Body of pancreas (tissue), 4 donors: ENCODE measurements around the gene TGFBRAP1. TPM values are rescaled to one million over a fixed set of nuclear protein-coding genes. Genes with fewer than 3 reads are reported as not detected.

Experiments used
- ATAC-seq: fragments of 150-250 bp; one replicate; pipeline ENCODE4 v1.9.1; 2016
- DNase-seq, 4 donors: peaks; one replicate each; pipeline ENCODE4 v3.0.0-alpha.2; 2019
- H3K27ac ChIP-seq, 4 donors: fragments of 200-600 bp; sonication (generic); 1 replicate in 3 of 4; 2 replicates in 1 of 4; pipeline versions ENCODE4 v1.5.1 to v1.6.1; 2016 to 2019; ENCODE audit warnings: mild to moderate bottlenecking in 1 of 4, mixed read lengths in 1 of 4, moderate library complexity in 1 of 4
- H3K27me3 ChIP-seq, 2 donors: fragments of 200-600 bp; sonication (generic); one replicate each; pipeline ENCODE4 v1.6.0; 2016; ENCODE audit warnings: mild to moderate bottlenecking in 1 of 2
- H3K36me3 ChIP-seq, 2 donors: fragments of 200-600 bp; sonication (generic); replicated peaks in 1 of 2; 2 replicates each; pipeline ENCODE4 v1.5.1; 2016; ENCODE audit warnings: low read depth in 2 of 2; ENCODE audit not compliant: insufficient read depth in 1 of 2
- H3K4me1 ChIP-seq: fragments of 200-600 bp; sonication (generic); one replicate; pipeline ENCODE4 v1.6.0; 2016
- H3K4me3 ChIP-seq, 2 donors: fragments of 200-600 bp; sonication (generic); 1 replicate in 1 of 2; 2 replicates in 1 of 2; pipeline ENCODE4 v1.5.1; 2016 to 2019
- H3K9me3 ChIP-seq, 3 donors: fragments of 200-600 bp; sonication (generic); 1 replicate in 2 of 3; 2 replicates in 1 of 3; pipeline ENCODE4 v1.5.1; 2016
- POLR2A ChIP-seq, 3 donors: fragments of 450-650 bp; IDR thresholded peaks; one replicate each; pipeline ENCODE4 v1.6.1; 2016; ENCODE audit warnings: antibody characterized with exemption in 3 of 3, mild to moderate bottlenecking in 2 of 3
- WGBS, 2 donors: methylation state at CpG; one replicate each; pipeline ENCODE4 v1.1.5; 2017; 5-methylcytosine and 5-hydroxymethylcytosine counted together
- intact Hi-C: fragments of 100-400 bp; cut with DNase I; formaldehyde crosslinking; loops from one replicate; pipeline ENCODE4 v1.15.1; 2023
- total RNA-seq, 2 donors: library from RNA; depleted of rRNA; stranded (reverse); fragments of >200 nt; gene quantifications; one replicate each; pipeline ENCODE4 v1.1.0, GENCODE V29; 2016
- TF ChIP-seq, protein P1 (sequence below), 7 experiments: fragments of 450-650 bp in 4 of 7; fragments of 200-600 bp in 3 of 7; sonication (generic) in 3 of 7; IDR thresholded peaks; one replicate each; pipeline ENCODE4 v1.5.1; 2016 to 2019; ENCODE audit warnings: antibody characterized with exemption in 7 of 7

Gene TGFBRAP1
- total RNA-seq, 2 donors from 2014 or later, result 11.2 to 12.9 TPM

DNA sequence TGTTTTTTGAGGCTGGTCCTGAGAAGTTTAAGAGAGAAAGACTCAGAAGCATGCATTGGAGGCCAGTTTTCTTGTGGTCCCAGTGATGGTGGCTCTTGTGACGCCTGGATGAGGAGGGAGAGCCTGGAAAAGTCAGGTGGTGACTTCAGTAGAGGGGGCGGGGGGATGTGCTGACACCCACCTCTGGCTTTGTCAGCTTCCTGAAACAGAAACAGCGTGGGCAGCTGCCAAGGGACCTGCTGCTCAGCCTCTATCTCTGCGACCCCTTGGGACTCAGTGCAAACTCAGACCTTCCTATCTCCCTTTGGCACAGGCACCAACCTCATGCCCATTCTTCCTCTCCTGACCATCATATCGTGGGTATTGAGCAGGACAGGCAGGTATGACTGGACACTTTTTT lies 6.4 kb downstream of the TGFBRAP1 start:
- TF ChIP-seq, protein P1, sequence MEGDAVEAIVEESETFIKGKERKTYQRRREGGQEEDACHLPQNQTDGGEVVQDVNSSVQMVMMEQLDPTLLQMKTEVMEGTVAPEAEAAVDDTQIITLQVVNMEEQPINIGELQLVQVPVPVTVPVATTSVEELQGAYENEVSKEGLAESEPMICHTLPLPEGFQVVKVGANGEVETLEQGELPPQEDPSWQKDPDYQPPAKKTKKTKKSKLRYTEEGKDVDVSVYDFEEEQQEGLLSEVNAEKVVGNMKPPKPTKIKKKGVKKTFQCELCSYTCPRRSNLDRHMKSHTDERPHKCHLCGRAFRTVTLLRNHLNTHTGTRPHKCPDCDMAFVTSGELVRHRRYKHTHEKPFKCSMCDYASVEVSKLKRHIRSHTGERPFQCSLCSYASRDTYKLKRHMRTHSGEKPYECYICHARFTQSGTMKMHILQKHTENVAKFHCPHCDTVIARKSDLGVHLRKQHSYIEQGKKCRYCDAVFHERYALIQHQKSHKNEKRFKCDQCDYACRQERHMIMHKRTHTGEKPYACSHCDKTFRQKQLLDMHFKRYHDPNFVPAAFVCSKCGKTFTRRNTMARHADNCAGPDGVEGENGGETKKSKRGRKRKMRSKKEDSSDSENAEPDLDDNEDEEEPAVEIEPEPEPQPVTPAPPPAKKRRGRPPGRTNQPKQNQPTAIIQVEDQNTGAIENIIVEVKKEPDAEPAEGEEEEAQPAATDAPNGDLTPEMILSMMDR (IDR thresholded peaks at IDR 0.05), result no peak
- no peak for TF ChIP-seq POLR2A (IDR thresholded peaks at IDR 0.05)
- Histone ChIP-seq H3K9me3 (no peaks in the 10 kb centered on the region), H3K36me3 (no peaks in the 10 kb centered on the region), H3K27ac (no peak overlapping the region), H3K4me3 (no peak overlapping the region), H3K27me3 (no peaks in the 10 kb centered on the region), H3K4me1 (peaks cover 17% of the 10 kb centered on the region)
- WGBS, 2 donors, result 49 to 58% methylated on average over 4 to 5 of the region's 5 CpGs
- ATAC-seq, result no peak
- intact Hi-C loops, result no loop called here
- DNase-seq, result no peak

DNA sequence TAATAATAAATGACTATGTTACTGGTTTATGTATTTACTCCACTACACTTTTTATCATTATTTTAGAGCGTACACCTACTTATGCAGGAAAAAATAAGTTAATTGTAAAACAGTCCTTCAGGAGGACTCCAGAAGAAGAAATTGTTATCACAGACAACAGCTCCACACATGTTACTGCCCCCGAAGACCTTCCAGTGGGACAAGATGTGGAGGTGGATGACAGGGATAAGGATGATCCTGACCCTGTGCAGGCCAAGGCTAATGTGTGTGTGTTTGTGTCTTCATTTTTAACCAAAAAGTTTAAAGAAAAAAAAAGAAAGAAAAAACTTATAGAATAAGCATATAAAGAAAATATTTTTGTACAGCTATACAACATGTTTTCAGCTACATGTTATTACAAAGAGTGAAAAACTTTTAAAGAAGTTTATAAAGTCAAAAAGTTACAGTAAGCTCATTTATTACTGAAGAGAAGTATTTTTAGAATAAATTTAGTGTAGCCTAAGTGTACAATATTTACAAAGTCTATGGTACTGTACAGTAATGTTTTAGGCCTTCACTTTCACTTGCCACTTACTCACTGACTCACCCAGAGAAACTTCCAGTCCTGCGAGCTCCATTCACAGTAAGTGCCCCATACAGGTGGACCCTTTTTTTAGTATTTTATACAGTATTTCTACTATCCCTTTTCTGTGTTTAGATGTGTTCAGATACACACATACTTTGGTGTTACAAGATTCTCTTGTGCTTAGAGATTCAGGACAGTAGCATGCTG lies 7.5 kb downstream of the TGFBRAP1 start:
- Histone ChIP-seq H3K27ac (no peak overlapping the region), H3K27me3 (no peaks in the 10 kb centered on the region), H3K9me3 (no peaks in the 10 kb centered on the region), H3K36me3 (no peaks in the 10 kb centered on the region), H3K4me3 (no peak overlapping the region), H3K4me1 (peaks cover 8% of the 10 kb centered on the region)
- no peak for ATAC-seq
- DNase-seq, result no peak
- intact Hi-C loops, result no loop called here
- TF ChIP-seq POLR2A (IDR thresholded peaks at IDR 0.05), result no peak
- TF ChIP-seq, protein P1 (IDR thresholded peaks at IDR 0.05), result no peak
- 85 to 89% methylated on average over 3 of the region's 3 CpGs for WGBS, 2 donors

- Histone ChIP-seq H3K27me3 (no peaks in the 10 kb centered on the region), H3K27ac (no peak overlapping the region), H3K4me1 (peaks cover 12% of the 10 kb centered on the region), H3K9me3 (no peaks in the 10 kb centered on the region), H3K4me3 (no peak overlapping the region), H3K36me3 (no peaks in the 10 kb centered on the region)
- ATAC-seq (no peak), DNase-seq (no peak)
- 71 to 73% methylated on average over 7 of the region's 7 CpGs for WGBS, 2 donors
- TF ChIP-seq POLR2A (IDR thresholded peaks at IDR 0.05), result no peak
- TF ChIP-seq, protein P1 (IDR thresholded peaks at IDR 0.05), result no peak
- intact Hi-C loops, result no loop called here
Measured at GRCh38 chr2:105320651-105321215, 8.8 kb downstream of the TGFBRAP1 start.

DNA sequence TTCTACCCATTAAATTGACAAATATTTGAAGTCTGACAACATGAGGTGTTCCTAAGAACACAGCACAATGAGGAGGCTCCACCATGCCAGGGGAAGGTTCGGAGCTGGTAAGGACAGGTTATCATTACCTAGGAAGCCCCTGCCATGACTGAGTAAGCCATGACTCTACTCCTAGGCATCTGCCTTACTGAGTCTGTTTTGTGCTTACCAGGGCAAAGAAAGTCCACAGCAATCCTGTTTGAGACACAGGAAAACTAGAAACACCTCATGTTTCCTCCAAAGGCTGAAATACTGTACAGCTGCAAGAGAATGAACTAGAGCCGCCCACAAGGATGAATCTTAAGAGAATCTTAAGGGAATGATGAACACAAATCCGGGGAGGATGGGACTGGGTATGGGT lies 11.6 kb downstream of the TGFBRAP1 start:
- H3K27me3 ChIP-seq, result no peaks in the 10 kb centered on the region
- WGBS, 2 donors, result 83 to 94% methylated on average over 3 of the region's 3 CpGs
- DNase-seq, result no peak
- TF ChIP-seq POLR2A (IDR thresholded peaks at IDR 0.05), result no peak
- TF ChIP-seq, protein P1 (IDR thresholded peaks at IDR 0.05), result no peak
- peaks cover 5% of the 10 kb centered on the region for H3K4me1 ChIP-seq
- H3K27ac ChIP-seq, result no peak overlapping the region
- ATAC-seq, result no peak
- intact Hi-C loops, result no loop called here
- H3K36me3 ChIP-seq, result no peaks in the 10 kb centered on the region
- no peak overlapping the region for H3K4me3 ChIP-seq
- no peaks in the 10 kb centered on the region for H3K9me3 ChIP-seq

GRCh38 chr2:105315314-105315713 lies 14.2 kb downstream of the TGFBRAP1 start:
- DNase-seq (no peak), ATAC-seq (no peak)
- no peak overlapping the region for H3K27ac ChIP-seq
- H3K9me3 ChIP-seq, result no peaks in the 10 kb centered on the region
- intact Hi-C loops, result no loop called here
- peaks cover 16% of the 10 kb centered on the region for H3K4me1 ChIP-seq
- no peaks in the 10 kb centered on the region for H3K27me3 ChIP-seq
- no peak for TF ChIP-seq POLR2A (IDR thresholded peaks at IDR 0.05)
- TF ChIP-seq, protein P1 (IDR thresholded peaks at IDR 0.05), result no peak
- H3K4me3 ChIP-seq, result no peak overlapping the region
- no peaks in the 10 kb centered on the region for H3K36me3 ChIP-seq
- 94 to 97% methylated on average over 3 of the region's 3 CpGs for WGBS, 2 donors
